Nucleus accumbens (tissue), 56 donors: ENCODE results near the gene PITPNM1.
"Not testable (repeated sequence)": the region's sequence is repeated elsewhere in the genome, so short reads cannot be mapped to it uniquely, and the experiment has no call there.

Experiments used
- DNase-seq, 56 donors: peaks; one replicate each; lab custom pipeline; 2025; lab: John Stamatoyannopoulos, UW

The PITPNM1 gene

DNA sequence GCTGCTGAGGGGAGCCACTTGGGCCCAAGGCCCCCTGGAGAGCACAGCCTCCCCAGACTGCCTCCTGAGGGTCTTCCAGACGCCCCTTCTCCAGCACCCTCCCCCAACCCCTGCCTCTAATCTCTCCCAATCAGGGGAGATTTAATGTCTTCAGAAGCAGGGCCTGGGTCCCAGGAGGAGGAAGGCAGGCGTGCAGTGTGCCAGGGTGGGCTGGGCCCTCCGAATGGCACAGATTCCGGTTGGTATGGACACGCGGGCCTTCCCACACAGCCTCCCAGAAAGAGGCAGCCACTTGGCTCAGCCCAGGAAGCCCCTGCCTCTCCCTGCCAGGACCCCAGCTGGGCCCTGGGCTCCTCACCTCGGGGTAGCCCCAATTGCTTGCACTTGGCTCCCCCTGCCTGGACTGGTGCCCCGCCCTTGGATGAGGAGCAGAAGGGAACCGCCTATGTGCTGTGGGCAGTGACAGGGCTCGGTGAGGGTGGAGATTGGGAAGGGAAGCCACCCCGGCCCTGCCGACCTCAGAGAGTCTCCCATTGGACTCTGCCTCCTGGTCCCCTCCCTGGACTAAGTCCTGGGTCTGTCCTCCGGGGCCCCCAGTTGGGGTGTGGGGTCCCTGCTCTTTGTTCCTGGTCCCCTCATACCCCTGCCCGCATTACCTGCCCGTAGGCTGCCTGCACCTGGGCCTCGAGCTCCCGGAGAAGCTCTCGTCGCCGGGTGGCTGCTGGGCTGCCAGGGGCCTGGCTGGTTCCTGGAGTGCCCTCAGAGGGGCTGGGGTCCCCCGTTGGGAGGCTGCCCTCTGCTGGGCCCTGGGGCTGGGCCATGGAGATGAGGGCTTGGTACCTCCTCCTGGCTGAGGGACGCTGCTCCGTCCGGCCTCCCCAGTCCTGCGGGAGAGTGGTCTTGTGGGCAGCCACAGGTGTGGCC is 18.7 kb upstream of the PITPNM1 start:
- no peak for DNase-seq

DNA sequence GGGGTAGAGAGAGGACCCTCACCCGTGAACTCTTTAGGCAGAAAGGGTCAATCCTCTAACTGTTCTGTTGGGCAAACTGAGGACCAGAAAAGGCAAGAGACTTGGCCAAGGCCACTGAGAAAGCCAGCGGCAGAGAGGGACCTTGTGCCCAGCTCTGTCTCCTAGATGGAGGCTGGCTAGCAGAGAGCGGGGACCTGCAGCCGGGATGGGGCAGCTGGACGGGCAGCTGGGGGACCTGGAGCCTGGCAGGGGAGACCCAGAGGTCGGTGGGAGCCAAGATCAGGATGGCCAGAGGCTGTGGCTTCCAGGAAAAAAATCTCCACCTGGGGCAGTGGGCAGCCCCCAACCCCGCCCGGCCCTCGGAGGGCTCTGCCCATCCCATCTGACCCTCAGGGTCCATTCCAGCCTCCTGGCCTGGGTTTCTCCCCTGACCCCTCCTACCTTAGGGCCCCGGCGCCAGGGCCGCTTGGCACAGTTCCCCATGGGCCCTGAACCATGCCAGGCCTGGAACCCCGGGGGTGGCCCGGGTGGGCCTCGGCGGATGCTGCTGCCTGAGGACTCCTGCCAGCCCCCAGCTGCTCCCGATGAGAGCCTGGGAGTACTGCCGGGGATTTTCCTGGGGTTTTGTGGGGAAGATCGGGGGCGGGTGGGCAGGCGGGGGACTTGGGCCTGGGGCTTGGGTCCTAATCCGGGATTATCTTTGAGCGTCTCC is 17.8 kb upstream of the PITPNM1 start, which contains the start of gene CABP2:
Gene CABP2, minus strand, starts transcription at position 603 of the 712 bp plus-strand sequence. Its CDS starts 120 bp downstream, at position 483.
- DNase-seq: no peak

DNA sequence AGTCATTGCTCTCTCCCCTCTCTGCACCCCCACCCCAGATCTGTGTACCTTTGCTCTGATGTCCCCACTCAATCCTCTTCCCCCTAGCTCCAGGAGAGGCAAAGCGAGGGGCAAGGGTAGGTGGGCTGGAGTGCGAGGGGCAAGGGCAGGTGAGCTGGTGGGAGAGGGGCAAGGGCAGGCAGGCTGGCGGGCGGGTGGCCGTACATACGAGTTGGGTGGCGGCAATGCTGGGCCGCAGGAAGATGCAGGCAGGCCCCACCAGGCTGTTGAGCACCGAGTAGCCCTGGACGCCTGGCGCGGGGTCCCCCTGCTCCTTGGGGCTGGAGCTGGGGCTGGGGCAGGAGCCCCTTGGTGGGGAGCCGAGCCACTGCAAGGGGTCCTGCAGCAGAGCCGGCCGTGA is 17.2 kb upstream of the PITPNM1 start:
- DNase-seq: no peak

DNA sequence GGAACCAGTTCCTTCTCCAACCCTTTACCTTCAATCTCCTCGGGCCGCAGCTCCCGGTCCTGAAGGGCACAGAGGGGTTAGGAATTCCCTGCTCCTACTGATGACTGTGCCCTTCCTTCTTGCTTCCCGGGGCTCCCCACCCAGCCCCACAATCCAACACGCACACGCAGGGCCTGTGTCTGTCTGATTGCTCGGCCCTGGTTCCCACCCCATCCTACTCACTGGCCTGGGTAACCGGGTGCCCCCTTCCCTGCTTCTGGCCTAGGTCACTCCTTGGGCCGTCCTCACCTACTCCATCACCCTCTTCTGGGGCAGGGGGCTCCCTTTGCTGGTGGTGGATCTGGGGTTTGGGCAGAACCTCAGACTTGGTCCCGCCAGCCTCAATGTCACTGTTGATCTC is 16.8 kb upstream of the PITPNM1 start:
- DNase-seq: no peak

GRCh38 chr11:67520856-67521824 is 16.0 kb upstream of the PITPNM1 start:
- no peak for DNase-seq

DNA sequence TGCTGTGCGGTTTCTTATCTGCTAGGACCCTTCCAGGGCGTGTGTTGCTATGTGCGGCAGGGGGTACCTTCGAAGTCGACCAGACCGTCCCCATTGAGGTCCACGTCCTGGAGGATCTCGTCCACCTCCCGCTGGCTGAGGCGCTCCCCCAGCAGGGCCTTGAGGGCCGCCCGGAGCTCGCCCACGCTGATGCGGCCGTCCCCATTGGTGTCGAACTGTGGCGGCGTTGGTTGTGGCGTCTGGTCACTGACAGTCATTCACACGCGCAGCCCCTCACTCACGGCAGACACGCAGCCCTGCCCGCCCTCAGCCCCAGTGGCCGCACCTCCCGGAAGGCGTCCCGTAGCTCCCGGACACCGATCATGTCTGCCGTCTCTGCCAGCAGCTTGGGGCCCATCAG is 14.6 kb upstream of the PITPNM1 start:
- no peak for DNase-seq

DNA sequence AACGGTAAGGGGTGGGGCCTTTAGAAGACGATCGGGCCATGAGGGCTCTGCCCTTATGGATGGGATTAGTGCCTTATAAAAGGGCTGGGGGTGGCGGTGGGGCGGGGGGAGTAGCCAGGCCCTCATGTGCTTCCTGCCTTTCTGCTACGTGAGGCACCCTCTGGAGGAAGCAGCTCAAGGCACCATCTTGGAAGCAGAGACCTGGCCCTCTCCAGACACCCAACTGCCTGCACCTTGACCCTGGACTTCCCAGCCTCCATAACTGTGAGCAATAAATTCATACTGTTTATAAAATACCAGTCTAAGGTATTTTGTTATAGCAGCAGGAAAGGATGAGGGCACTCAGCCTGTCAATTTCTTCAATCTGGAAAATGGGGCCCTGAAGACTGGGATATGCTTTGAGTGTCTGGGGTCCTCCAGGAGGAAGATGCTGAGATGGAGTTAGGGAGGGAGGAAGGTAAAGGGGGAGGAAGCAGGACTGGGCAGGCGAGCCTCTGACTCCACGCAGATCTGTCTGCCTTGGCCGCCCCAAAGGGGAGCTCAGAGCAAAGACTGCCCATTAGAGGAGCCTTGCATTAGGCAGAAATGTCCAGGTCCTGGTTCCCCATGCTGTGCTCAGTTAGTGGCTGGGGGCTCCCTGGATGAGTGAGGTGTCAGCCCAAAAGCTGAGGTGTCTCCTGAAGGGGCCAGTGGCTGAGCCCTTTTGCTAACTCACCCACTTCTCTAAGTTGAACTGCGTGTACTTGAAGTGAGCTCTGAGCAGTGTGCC is 12.8 kb upstream of the PITPNM1 start:
- no peak for DNase-seq

DNA sequence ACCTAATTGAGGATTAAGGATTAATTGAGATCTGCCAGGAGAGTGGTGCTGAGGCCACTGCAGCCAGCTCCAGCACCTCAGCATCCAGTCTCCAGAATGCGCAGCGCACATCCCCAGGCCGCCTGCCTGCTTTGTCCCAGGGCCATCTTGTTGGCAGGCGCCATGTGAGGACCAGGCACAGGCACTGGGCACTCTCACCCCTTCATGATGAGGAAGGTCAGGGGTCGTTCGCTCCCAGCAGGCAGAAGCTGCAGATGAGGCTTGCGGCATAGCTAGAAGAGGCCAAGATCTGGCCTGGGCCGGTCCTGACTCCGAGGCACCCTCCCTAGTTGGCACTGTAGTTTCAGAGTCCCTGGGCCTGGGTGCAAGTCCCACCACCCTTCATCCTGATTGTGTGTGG is 11.6 kb upstream of the PITPNM1 start:
- DNase-seq: no peak

DNA sequence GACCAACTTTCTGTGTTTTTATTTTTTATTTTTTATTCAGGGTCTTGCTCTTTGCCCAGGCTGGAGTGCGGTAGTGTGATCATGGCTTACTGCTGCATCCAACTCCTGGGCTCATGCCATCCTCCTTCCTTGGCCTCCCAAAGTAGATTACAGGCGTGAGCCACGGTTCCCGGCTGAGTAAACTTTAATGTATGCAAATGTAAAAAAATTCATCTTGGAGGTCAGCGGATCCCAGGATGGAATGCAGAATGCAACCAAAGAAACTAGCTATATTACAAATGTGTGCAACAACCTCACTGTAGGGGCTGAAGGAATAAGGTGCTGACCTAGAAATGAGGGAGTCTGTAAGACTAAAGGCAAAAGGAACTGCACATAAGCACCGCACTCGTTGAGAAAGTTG is 9.0 kb upstream of the PITPNM1 start:
- DNase-seq: no peak

GRCh38 chr11:67511558-67511957 is 6.4 kb upstream of the PITPNM1 start:
- DNase-seq: not testable (repeated sequence)

DNA sequence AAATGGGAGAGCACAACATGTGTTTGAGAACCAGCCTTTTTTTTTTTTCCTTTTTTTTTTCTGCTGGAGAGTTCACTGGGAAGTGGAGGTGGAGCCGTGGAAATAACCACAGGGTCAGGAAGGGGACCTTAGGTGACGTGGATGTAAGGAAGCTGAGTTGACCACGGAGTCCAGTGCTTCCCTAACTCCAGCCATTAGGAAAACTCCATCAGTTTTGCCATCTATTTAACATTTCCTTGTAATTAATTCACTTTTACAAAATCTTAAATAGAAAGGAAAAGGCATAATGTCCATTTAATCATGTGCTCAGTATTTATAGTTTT is 4.8 kb upstream of the PITPNM1 start:
- DNase-seq: no peak

- peak in 55 of 56 donors; percentile 64 to 99 (median 93) for DNase-seq
Observed at GRCh38 chr11:67508486-67509121, 3.4 kb upstream of the PITPNM1 start.

GRCh38 chr11:67507864-67508485 is 2.8 kb upstream of the PITPNM1 start, which contains the start of gene CDK2AP2:
Gene CDK2AP2 (minus strand): TSS chr11:67508162. CDS start chr11:67508082, 80 bp downstream.
- DNase-seq: peak; percentile 88 to 99 (median 97)

DNA sequence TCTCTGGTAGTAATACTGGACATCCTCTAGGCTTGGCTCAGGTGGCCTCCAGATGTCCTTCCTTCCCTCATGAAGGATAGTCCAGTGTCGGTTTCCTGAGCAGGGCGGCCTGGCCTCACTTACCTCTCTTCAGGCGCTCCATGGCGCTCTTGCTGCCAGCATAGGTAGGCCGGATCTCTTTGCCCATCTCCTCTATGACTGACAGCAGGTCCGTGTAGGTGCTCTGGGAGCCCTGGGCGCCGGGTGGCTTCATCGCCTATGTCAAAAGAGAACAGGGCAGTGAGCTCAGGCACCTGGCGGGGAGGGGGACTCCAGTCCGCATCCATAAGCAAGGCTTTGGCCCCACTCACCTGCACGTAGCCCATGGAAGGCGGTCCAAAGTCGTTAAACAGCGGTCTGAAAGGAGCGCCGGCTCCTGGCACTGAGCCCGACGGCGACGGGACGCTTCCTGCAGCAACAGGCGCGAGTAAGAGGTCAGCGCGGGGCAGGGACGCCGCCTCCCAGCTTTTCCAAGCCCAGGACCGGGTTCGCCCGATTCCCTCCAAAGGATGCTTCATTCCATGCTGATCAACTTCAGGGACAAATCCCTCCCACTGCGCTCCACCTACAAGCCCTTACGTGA is 2.2 kb upstream of the PITPNM1 start:
- peak in 3 of 56 donors; percentile 48 to 69 (median 52) for DNase-seq

DNA sequence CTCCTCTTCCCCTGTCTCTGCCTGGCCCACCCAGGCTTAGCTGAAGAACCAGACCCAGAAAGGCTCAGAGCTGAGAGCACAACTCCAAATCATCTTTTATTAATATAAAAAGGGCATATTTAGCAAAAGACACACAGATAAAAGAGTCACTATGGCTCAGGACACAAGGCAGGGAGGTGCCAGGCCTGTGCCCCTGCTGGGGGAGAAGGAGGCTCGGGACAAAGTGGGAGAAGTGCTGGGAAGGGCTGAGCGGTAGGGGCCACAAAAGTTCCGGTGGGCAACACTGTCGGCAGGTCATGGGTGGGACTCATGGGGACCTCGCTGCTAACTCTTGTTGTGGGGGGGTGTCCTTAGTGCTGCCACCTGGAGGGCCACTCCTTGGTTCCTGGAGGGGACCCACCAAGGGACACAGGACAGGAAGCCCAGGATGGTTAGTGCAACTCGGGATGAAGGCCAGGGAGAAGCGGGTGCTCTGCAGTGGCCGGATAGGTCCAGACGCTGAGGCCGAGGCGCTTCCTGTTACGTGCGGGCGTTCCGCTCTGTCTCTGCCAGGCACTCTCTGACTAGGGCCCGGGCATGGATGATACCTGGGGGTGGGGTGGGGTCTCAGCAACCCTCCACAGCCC is 1.4 kb upstream of the PITPNM1 start:
- peak in 1 of 56 donors; percentile 45 for DNase-seq

DNA sequence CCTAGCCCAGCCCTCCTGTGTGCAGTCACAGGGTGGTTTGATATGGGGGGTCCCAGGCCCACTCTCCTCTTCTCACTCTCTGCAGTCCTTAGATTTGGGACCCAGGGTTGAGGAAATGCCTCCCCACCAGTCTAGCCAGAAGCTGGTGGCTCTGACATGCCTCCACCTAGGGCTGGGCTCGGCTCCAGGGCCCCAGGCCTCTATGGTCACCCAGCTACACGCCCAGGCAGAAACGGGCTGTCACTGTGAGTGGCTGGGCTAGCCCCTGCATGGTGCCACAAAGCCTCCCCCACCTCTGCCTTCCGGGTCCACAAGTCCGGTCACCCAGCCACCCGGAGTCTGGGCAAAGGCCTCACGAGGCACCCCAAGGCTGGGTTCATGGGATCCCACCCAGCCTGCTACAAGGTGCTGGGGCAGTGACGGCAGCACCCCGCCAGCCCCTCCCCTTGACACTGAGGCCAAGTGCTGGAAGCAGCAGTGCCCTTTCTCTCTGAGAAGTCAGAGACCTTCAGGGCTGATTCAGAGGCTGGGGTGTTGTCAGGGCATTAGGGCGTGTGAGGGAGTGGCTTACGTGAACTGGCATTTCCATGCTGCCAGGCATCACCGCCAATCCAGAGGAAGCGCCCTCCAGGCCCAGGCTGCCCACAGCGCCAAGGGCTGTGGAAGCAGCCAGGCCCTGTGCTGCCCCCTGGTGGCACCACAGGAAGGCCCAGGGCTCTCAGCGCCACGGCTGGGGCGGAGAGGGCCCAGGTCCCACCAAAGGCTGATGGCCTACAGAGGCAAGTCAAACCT is 638 bp upstream of the PITPNM1 start:
- peak in 55 of 56 donors; percentile 18 to 86 (median 66) for DNase-seq
